RWPE2 (cell line): ENCODE measurements around the gene PYGB.
"Not testable (repeated sequence)": the region's sequence is repeated elsewhere in the genome, so short reads cannot be mapped to it uniquely, and the experiment has no call there.

Experiments
- ATAC-seq: fragments of 200-7000 bp; cut with Tn5 transposase; 3 replicates; pipeline ENCODE4 v1.9.1; 2021; ENCODE audit warnings: low read depth
- DNase-seq: peaks from one replicate; pipeline ENCODE4 v3.0.0-alpha.2; 2020; ENCODE audit warnings: low spot score
- H3K27ac ChIP-seq: fragments of 450-650 bp; 2 replicates; pipeline ENCODE4 v1.5.1; 2017; ENCODE audit warnings: mild to moderate bottlenecking; ENCODE audit not compliant: poor library complexity, severe bottlenecking
- H3K27me3 ChIP-seq: fragments of 250-450 bp; sonication (Bioruptor Pico); 2 replicates; pipeline ENCODE4 v1.5.1; 2021; ENCODE audit warnings: mild to moderate bottlenecking, moderate library complexity; ENCODE audit not compliant: insufficient read depth, poor library complexity, severe bottlenecking
- H3K36me3 ChIP-seq: fragments of 250-450 bp; sonication (Bioruptor Pico); 2 replicates; pipeline ENCODE4 v1.5.1; 2020; ENCODE audit warnings: low read depth, mild to moderate bottlenecking, moderate library complexity
- H3K4me1 ChIP-seq: fragments of 250-450 bp; sonication (Bioruptor Pico); 2 replicates; pipeline ENCODE4 v1.5.1; 2021; ENCODE audit warnings: mild to moderate bottlenecking, moderate library complexity; ENCODE audit not compliant: insufficient read depth, poor library complexity, severe bottlenecking
- H3K4me3 ChIP-seq: fragments of 250-450 bp; sonication (Bioruptor Pico); 2 replicates; pipeline ENCODE4 v1.5.1; 2021; ENCODE audit warnings: mild to moderate bottlenecking, moderate library complexity; ENCODE audit not compliant: severe bottlenecking
- H3K9me3 ChIP-seq: fragments of 250-450 bp; sonication (Bioruptor Pico); 2 replicates; pipeline ENCODE4 v1.5.1; 2021; ENCODE audit warnings: mild to moderate bottlenecking, moderate library complexity; ENCODE audit not compliant: severe bottlenecking
- CTCF ChIP-seq: fragments of 450-650 bp; IDR thresholded peaks from one replicate; pipeline ENCODE4 v1.5.1; 2017; ENCODE audit warnings: mild to moderate bottlenecking, moderate library complexity; ENCODE audit not compliant: poor library complexity, severe bottlenecking

The PYGB gene

GRCh38 chr20:25229486-25230165, 18.3 kb upstream of the PYGB start:
- Histone ChIP-seq H3K9me3 (no peaks in the 10 kb centered on the region), H3K27ac (peak overlapping the region; percentile 97), H3K4me1 (peaks cover 46% of the 10 kb centered on the region), H3K27me3 (no peaks in the 10 kb centered on the region), H3K36me3 (peaks cover 13% of the 10 kb centered on the region), H3K4me3 (no peak overlapping the region)
- ATAC-seq = no peak
- no peak for DNase-seq
- TF ChIP-seq CTCF = no peak

GRCh38 chr20:25230166-25230831, 17.6 kb upstream of the PYGB start:
- no peak for ATAC-seq
- H3K27ac ChIP-seq = peak overlapping the region; percentile 97
- DNase-seq = no peak
- no peaks in the 10 kb centered on the region for H3K9me3 ChIP-seq
- TF ChIP-seq CTCF = no peak
- H3K36me3 ChIP-seq = peaks cover 8% of the 10 kb centered on the region; the same call in 1 of the 2 replicates
- H3K4me3 ChIP-seq = no peak overlapping the region
- H3K27me3 ChIP-seq = no peaks in the 10 kb centered on the region
- H3K4me1 ChIP-seq = peaks cover 53% of the 10 kb centered on the region

GRCh38 chr20:25233016-25233772, 14.7 kb upstream of the PYGB start:
- H3K27me3 ChIP-seq = no peaks in the 10 kb centered on the region
- H3K4me1 ChIP-seq = peaks cover 51% of the 10 kb centered on the region
- no peak overlapping the region for H3K4me3 ChIP-seq
- DNase-seq = no peak
- no peak for TF ChIP-seq CTCF
- H3K36me3 ChIP-seq = no peaks in the 10 kb centered on the region
- peak overlapping the region; percentile 97 for H3K27ac ChIP-seq
- H3K9me3 ChIP-seq = no peaks in the 10 kb centered on the region
- ATAC-seq = peak; percentile 59

GRCh38 chr20:25234009-25234849, 13.7 kb upstream of the PYGB start:
- H3K4me3 ChIP-seq, H3K9me3 ChIP-seq, H3K36me3 ChIP-seq, H3K27me3 ChIP-seq, ATAC-seq, DNase-seq: not testable (repeated sequence)
- Histone ChIP-seq H3K27ac (peak overlapping the region; percentile 97), H3K4me1 (peaks cover 61% of the 10 kb centered on the region)
